HG02642 (cell line): Measurements from ENCODE around the gene HRK.

Experiments used
- ATAC-seq: cut with Tn5 transposase; IDR thresholded peaks from one replicate; pipeline ENCODE4 v1.9.1; 2021; ENCODE audit warnings: mild to moderate bottlenecking; ENCODE audit not compliant: unreplicated experiment, poor library complexity

Gene HRK

GRCh38 chr12:116881325-116881876 is at the start of gene HRK:
Gene HRK, minus strand, starts transcription at chr12:116881441. Its CDS starts 134 bp downstream, at chr12:116881307.
- no peak for ATAC-seq

- no peak for ATAC-seq
These were observed 48.6 kb upstream of the HRK start for GRCh38 chr12:116929885-116930284.

- no peak for ATAC-seq
These were observed 47.3 kb upstream of the HRK start for GRCh38 chr12:116928504-116928903.

GRCh38 chr12:116927244-116927940 is 46.2 kb upstream of the HRK start:
- ATAC-seq, result no peak

GRCh38 chr12:116926283-116927243 is 45.3 kb upstream of the HRK start:
- ATAC-seq, result no peak

GRCh38 chr12:116924558-116925453 is 43.6 kb upstream of the HRK start:
- ATAC-seq, result peak; percentile 71

GRCh38 chr12:116922194-116922897 is 41.1 kb upstream of the HRK start:
- ATAC-seq, result no peak

GRCh38 chr12:116920939-116921338 is 39.7 kb upstream of the HRK start:
- no peak for ATAC-seq

- no peak for ATAC-seq
These were observed 38.7 kb upstream of the HRK start for GRCh38 chr12:116919706-116920485.

- ATAC-seq, result no peak
These were observed 38.0 kb upstream of the HRK start for GRCh38 chr12:116919247-116919661.

- ATAC-seq, result no peak
These were observed 37.2 kb upstream of the HRK start for GRCh38 chr12:116918464-116918863.

GRCh38 chr12:116916714-116917114 is 35.5 kb upstream of the HRK start:
- ATAC-seq, result peak; percentile 78

GRCh38 chr12:116916122-116916521 is 34.9 kb upstream of the HRK start:
- ATAC-seq, result no peak

- ATAC-seq, result no peak
These were observed 34.1 kb upstream of the HRK start for GRCh38 chr12:116915326-116915725.

- peak; percentile 95 for ATAC-seq
These were observed 29.6 kb upstream of the HRK start, which contains the start of gene FBXW8 for GRCh38 chr12:116910645-116911451. Gene FBXW8, plus strand, starts transcription at chr12:116910950. Its CDS starts 88 bp downstream, at chr12:116911038.

- no peak for ATAC-seq
These were observed 29.0 kb upstream of the HRK start for GRCh38 chr12:116910280-116910644.

GRCh38 chr12:116906285-116906684 is 25.0 kb upstream of the HRK start:
- no peak for ATAC-seq

GRCh38 chr12:116903818-116904217 is 22.6 kb upstream of the HRK start:
- ATAC-seq, result no peak
